Middle frontal gyrus (tissue), 1 donor: Measurements from ENCODE around the gene C9orf153.
"Not testable (repeated sequence)": the region's sequence is repeated elsewhere in the genome, so short reads cannot be mapped to it uniquely, and the experiment has no call there.

Source experiments
- DNase-seq: peaks from one replicate; pipeline ENCODE4 v3.0.0-alpha.2; 2015; ENCODE audit warnings: low spot score; ENCODE audit errors: extremely low spot score

Gene C9orf153

GRCh38 chr9:86259557-86259956, at the start of gene C9orf153:
C9orf153 (minus strand) TSS chr9:86259657; CDS start chr9:86229603, 30,054 bp downstream.
- DNase-seq, result no peak

- no peak for DNase-seq
Measured at GRCh38 chr9:86308687-86309086, 49.2 kb upstream of the C9orf153 start.

DNA sequence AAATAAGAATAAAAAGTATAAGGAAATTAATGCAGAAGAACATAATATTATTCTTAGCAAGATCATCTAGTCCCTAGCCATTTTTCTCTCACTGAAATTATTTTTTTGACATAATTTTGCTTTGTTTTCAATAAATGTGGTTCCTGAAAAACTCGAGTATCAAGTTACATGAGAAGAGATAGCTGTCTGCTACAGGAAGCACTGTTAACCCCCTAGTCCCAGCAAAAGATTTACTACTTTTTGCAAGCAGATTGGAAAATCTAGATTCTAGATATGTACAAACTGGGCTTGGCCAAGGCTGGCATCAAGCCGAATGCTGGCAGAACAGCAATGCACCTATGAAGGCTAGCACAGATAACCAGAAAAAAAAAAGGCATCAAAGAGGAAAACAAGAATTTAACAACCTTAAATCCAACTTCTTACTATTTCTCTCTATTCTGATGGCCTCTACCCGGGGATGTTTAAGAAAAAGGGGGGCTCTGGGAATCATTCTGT, 44.8 kb upstream of the C9orf153 start:
- no peak for DNase-seq

DNA sequence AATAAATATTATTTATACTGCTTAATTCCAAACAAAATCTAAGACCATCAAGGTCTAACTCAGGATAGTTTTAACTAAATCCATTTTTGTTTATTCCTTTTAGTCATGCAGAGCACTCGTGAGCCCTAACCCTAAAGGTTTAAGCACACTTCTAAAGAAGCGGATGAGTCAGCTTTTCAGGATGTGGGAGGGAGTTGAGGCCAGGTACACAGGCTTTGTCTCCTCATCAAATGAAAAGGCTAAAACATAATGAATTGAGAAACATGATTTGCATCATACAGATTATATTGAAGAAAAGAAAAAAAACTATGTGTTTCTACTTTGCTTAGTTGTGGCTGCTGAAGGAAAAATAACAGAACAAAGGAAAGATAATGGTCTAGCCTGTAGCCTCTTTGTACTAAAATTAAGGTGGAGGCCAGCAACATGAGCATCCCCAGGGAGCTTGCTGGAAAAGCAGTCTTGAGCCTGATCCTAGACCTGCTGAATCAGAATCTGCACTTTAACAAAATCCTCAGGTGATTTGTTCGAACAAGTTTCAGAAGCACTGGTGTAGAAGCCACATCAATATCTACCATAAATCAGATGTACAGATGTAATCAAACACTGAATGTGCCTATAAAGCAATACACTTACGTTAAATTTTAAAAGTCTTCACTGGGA, 44.0 kb upstream of the C9orf153 start:
- DNase-seq, result no peak

DNA sequence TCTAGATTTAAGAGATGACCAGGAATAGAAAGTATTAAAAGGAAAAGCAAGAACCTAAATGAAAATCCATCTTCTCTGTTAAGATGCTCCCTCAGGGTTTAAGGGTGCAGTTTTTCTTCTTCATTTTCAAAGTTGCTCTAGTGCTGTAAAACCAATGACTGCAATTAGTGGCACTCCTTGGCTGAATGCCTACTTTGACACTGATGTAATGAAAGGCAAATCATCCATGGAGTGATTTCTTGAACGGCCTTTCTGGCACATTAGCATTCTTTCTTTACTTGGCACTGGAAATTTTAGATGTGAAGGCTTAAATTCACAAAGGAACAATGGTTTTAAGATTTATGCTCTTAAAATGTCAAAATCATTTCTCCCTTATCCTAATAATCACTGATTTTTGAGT, 42.2 kb upstream of the C9orf153 start:
- DNase-seq, result no peak

- DNase-seq, result no peak
Measured at GRCh38 chr9:86300701-86301100, 41.2 kb upstream of the C9orf153 start.

GRCh38 chr9:86298873-86299272, 39.4 kb upstream of the C9orf153 start:
- no peak for DNase-seq

DNA sequence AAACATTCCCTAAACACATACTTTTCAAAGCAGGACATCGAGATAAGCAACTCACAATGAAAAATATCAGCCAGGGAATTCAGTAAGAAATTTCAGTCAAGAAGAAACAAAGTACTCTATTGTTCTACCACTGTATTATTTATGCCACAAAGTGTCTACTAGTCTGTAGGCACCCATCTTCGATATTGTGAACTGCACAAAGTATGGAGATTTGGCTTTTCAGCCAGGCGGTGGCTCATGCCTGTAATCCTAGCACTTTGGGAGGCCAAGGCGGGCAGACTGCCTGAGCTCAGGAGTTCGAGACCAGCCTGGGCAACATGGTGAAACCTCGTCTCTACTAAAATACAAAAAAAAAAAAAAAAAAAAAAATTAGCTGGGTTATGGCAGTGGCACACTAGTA, 30.9 kb upstream of the C9orf153 start:
- DNase-seq, result not testable (repeated sequence)

- no peak for DNase-seq
Measured at GRCh38 chr9:86288499-86289198, 29.2 kb upstream of the C9orf153 start.

- no peak for DNase-seq
Measured at GRCh38 chr9:86287013-86287412, 27.6 kb upstream of the C9orf153 start.

- no peak for DNase-seq
Measured at GRCh38 chr9:86286278-86286677, 26.8 kb upstream of the C9orf153 start.

GRCh38 chr9:86285261-86285660, 25.8 kb upstream of the C9orf153 start:
- DNase-seq, result no peak

DNA sequence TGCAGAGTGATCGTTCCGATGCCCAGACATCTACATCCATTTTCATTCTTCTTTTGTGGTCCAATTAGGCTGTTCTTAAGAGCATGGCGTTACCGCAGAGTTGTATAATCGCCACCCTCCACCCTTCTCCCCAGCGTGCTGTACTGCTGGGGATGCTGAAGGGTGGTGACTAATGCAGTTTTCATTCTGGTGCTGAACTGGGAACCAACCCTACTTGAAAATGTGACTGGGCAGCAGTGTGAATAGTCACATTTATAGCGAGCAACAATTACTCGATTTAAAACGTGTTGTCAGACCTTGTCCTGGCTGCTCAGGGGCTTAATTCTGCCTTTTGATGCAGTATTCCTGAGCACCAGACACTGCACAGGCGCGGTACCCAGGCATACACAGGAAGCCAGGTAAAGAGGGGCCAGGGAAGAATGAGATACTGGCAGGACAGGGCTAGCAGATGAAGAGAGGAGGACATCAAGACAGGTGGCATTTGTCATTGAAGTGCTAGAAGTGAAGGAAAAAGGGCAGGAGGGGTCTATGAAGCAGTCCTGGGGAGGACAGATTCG, 23.6 kb upstream of the C9orf153 start:
- DNase-seq, result no peak

DNA sequence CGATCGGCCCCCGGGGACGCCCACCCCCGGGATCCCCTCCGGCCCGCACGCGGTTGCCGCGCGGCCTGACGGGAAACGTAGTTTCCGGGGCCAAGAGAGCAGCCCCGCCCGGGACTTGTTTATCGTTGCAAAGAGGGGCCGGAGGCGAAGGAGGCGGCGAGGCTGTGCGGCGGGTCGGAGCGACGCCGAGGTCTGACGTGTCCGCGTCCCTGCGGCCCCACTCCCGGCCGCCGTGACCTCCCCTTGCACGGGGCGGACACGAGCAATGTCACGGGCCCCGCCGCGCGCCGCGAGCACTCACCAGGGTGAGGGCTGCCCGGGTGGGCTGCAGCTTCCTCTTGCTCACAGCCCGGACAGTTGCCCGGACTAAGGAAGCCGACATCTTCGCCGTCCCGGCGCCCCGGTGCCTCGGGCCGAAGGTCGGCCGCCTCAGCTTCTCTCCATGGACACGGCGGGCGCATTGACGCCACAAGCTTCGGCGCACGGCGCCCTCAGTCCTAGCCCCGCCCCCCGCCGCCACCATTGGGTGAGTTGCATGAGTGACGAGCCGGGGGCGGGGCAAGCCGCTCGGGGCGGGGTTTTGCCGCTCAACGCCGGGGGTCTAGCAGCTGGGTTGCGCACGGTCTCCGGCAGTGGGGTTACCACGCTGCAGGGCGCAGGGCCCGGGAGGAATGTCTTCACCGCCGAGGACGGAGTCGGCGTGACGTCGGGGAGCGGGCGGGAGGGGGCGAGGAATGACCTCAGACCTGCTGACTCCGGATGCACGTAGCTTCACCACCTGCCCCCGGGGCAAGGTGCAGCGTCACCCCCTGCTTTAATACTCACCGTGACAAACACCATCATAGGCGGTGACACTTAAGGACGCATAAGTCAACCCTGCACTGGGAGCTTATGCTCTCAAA, 22.9 kb upstream of the C9orf153 start, which contains the start of gene ISCA1:
TSS of gene ISCA1 (minus strand) at position 462 of the 902 bp plus-strand sequence. CDS start at position 382, 80 bp downstream.
- DNase-seq, result peak; percentile 94

GRCh38 chr9:86281593-86282076, 22.2 kb upstream of the C9orf153 start:
- no peak for DNase-seq

DNA sequence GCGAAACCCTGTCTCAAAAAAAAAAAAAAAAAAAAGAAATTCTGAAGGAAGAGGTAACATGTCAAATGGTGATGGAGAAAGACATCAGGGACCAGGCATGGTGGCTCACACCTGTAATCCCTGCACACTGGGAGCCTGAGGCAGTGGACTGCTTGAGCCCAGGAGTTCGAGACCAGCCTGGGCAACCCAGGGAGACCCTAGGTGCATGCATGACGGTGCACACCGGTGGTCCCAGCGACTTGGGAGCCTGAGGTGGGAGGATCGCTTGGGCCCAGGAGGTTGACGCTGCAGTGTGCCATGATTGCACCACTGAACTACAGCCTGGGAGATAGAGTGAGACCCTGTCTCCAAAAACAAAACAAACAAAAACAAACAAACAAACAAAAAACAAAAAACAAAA, 21.1 kb upstream of the C9orf153 start:
- DNase-seq, result no peak

DNA sequence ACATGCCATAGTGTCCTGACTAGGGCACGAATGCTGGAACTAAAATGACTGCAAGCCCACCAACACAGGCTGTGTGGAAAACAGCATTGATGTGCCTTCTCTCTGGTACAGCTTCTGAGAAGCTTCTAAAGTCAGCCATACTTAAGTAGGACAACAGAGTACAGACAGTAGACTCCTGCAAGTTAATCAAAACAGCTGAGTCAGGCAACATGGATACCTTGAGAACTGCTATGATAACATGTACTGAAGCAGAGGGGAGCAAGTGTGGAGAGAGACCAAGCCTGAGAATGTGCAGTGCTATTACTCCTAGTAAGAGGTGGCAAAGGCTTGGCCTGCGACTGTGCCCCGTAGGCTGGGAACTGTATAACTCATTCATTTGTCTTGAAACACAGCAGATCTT, 20.4 kb upstream of the C9orf153 start:
- no peak for DNase-seq

- no peak for DNase-seq
Measured at GRCh38 chr9:86277072-86277471, 17.6 kb upstream of the C9orf153 start.

DNA sequence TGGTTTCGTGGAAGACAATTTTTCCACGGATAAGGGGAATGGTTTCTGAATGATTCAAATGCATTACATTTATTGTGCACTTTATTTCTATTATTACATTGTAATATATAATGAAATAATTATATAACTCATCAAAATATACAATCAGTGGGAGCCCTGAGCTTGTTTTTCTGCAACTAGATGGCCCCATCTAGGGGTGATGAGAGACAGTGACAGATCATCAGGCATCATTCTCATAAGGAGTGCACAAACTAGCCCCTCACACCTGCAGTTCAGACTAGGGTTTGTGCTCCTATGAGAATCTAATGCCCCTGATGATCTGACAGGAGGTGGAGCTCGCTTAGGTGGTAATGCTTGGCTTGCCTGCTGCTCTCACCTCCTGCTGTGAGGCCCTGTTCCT, 16.5 kb upstream of the C9orf153 start:
- no peak for DNase-seq

GRCh38 chr9:86274821-86275643, 15.6 kb upstream of the C9orf153 start:
- DNase-seq, result no peak
